OCI-LY3 (cell line): ENCODE measurements around the gene NR3C2.

Source experiments
- CTCF ChIP-seq: fragments of 200-600, 300-600 bp; sonication (generic); IDR thresholded peaks from 2 replicates; pipeline ENCODE4 v1.5.1; 2014; ENCODE audit warnings: antibody characterized with exemption, low read length, low read depth
- EZH2phosphoT487 ChIP-seq: fragments of 200-600 bp; shearing (Covaris generic); IDR thresholded peaks from 2 replicates; pipeline ENCODE4 v1.6.1; 2018; ENCODE audit warnings: antibody characterized with exemption, mixed run types, low read depth

GRCh38 chr4:148302416-148302815 is 139.8 kb downstream of the NR3C2 start:
- no peak for TF ChIP-seq CTCF
- no peak for TF ChIP-seq EZH2phosphoT487
